Ecto neural progenitor cell (in vitro differentiated cells): Measurements from ENCODE around the gene GPR137B.

Experiments
- DNase-seq: peaks from one replicate; pipeline ENCODE4 v3.0.0-alpha.2; 2018; ENCODE audit warnings: low spot score

Gene GPR137B

GRCh38 chr1:236114076-236114747 lies 28.1 kb upstream of the GPR137B start:
- no peak for DNase-seq

GRCh38 chr1:236117710-236118109 lies 24.6 kb upstream of the GPR137B start:
- DNase-seq, result no peak

DNA sequence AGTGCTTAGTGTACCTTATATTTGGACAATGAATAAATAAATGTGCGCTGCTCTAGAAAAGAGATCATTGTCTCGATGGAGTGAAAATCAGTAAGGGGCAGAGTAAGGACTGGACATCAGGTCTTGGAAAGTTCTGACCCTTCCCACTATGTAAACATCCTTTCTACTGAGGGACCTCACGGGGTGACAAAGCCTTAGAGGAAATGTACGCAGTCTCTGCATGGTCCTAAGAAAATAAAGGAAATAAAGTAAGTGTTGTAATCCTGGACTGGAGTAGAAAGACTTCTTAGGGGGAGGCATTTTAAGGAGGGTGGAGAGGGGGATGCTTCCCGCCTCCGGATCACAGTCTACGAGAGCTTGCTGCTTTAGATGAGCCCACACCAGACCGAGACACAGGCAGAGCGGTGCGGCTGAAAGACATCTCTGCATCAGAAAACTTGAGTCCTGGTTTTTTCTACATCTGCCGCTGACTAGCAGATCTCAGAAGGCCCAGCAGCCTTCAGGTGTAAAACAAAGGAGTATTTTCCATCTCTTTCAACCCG lies 22.3 kb upstream of the GPR137B start:
- no peak for DNase-seq

DNA sequence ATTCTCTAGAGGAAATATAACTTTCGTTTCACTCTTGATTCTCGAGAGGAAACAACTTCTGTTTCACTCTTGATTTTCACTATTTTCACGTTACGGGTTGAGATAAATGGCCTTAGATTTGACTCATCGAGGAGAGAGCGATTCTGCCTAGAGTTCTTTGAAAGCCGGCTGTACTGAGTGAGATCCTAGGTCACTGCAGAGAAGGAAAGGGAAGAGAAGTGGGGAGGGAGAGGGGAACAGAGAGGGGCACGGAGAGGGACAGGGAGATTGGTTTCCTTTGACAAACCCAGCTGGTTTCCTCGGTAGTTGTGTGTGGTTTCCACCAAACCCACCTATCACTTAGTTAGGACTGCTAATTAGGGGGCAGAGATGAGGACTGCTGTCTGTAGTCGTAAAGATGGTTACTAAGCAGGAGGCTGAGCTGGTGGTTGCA lies 21.6 kb upstream of the GPR137B start:
- no peak for DNase-seq

GRCh38 chr1:236122176-236122575 lies 20.2 kb upstream of the GPR137B start:
- DNase-seq, result no peak

- no peak for DNase-seq
These were observed 18.8 kb upstream of the GPR137B start for GRCh38 chr1:236123563-236123962.

GRCh38 chr1:236124965-236125364 lies 17.4 kb upstream of the GPR137B start:
- DNase-seq, result no peak

DNA sequence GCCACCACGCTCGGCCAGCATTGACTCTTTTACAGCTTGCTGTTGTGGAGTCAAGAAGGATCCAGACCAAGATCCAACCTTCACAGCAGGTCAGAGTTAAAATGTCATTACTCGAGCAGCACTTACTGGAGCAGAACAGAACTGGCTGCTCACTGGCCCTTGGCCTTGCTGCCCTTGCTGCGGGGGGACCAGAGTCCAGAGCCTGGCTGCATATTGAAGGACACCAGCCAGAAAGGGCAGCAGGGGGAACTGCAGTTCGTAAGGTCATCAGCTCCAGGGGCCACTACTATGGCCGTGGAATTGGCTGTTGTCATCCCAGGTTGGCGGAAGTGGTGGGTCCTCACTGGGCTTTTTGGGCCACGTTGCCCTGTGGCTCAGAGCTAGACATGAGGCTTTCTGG lies 15.3 kb upstream of the GPR137B start:
- DNase-seq, result no peak

DNA sequence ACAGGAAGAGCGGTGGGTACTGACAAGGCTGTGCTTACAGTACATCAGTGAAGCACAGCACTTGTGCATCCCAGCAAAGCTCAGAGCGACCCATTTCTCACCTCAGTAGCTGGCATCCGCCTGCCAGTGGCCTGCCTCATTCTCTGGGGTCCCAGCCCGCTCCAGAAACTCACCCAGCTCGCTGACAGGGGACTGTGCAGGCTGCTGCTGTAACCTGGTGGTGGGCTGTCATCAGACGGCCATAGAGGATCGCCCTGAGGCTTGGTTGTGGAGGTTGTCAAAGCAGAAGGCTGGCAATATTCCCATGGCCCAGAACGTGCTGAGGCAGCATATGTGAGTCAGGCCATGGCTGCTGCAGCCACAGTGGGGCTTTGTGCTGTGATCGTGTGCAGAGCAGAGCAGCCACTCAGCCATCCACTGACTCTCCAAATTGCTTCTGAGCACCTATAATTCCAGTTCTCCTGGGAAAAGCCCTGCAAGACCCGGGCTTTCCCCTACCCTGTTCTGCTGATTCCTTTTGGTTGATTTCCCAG lies 13.6 kb upstream of the GPR137B start:
- DNase-seq, result no peak

GRCh38 chr1:236129306-236129705 lies 13.0 kb upstream of the GPR137B start:
- DNase-seq, result no peak

GRCh38 chr1:236130372-236130771 lies 12.0 kb upstream of the GPR137B start:
- DNase-seq, result no peak

GRCh38 chr1:236131916-236132315 lies 10.4 kb upstream of the GPR137B start:
- no peak for DNase-seq

DNA sequence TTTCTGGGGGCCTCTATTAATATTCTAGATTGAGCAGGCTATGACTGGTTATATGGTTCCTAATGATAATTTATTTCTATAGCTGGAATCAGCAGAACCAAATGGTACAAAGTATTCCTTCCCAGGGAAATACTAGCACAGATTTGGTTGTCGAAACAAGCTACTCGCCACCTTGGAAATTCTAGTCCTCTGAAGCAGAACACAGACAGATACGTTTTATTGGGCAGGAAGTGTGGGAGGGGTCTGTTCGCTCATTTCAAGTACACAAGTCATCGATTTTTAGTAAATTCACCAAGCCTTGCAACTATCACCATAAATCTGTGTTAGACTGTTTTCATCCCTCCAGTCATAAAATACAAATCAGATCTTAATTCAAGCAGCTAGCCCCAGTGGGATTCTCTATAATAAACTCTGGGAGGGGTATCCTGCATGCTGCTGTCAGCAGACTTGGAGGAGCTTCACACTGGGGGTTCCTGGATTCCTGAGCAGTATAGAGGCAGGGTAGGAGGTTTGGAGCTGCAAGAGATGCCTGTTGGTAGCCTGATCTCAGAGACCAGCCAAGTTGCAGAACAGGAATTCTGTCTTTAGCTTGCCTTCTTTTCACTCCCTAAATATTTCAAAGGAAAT lies 9.8 kb upstream of the GPR137B start:
- no peak for DNase-seq

- no peak for DNase-seq
These were observed 9.0 kb upstream of the GPR137B start for GRCh38 chr1:236133339-236133738.

GRCh38 chr1:236133802-236134201 lies 8.5 kb upstream of the GPR137B start:
- no peak for DNase-seq

DNA sequence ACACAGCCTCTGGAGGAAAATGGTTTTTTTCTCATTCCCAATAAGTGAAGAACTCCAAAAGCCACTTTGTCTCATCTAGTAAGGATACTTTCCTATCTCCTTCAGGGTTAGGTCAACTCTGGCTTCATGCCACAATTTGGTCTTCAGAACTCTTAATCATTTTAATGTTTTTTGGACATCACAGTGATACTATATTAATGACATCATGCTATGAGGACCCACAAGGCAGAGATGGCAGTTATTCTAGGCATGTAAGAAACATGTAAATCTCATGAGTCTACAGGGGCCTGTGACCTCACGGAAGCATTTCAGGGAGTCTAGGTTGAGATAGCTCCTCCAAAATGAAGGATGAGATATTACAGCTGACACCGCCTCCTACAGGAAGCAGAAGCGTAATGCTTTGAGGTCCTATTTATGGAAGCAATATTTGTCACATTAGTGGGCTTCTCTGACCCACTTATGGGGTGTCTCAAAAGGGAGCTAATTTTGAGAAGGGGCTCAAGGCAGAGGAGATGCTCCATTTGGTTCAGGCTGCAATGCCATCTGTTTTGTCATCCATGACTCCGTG lies 5.0 kb upstream of the GPR137B start:
- no peak for DNase-seq

DNA sequence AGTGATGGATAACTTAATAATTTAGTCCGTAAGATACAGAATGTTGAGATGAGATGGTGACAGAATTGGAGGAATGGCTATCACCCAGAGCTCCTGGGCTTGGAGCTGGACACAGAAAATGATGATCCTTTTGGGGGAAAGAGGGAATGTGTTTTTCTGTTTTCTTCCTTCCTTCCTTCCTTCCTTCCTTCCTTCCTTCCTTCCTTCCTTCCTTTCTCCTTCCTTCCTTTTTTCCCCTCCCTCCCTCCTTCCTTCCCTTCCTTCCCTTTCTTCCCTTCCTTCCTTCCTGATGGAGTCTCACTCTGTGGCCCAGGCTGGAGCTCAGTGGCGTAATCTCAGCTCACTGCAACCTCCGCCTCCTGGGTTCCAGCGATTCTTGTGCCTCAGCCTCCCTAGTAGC lies 2.8 kb upstream of the GPR137B start:
- no peak for DNase-seq

DNA sequence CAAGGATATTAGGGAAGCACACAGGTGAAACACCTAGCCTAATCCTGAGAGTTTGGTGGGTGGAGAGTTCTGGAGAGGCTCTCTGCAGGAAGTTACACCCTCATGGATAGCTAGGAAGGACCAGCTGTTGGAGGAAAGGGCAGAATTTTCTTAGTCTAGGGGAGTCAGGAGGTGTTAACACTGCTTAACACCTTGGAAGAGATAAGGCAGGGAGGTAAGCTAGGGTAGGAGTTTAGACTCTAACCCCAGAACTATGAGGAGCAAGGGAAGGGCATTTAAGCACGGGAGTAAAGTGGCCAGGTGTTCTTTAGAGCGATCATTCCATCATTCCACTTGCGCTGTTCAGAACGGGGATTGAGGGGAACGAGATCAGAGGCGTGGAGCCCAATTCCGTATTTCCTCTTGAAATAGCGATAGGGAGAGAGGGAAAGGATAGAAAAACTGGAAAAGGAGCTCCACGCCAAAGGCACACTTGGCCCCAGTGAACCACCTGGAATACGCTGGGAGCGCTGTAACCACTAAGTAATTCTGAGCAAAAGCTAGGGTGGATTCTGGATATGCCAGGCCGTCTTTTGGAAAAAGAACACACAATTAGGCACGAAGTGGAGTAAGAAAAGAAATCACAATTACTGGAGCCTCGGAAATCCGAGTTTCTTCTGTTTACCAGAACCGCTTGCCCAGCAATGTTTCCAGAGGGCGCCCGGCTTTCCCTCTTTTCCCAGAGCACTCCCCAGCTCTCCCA lies 1.5 kb upstream of the GPR137B start:
- no peak for DNase-seq

- DNase-seq, result peak; percentile 72
These were observed 689 bp upstream of the GPR137B start for GRCh38 chr1:236141447-236142252.

DNA sequence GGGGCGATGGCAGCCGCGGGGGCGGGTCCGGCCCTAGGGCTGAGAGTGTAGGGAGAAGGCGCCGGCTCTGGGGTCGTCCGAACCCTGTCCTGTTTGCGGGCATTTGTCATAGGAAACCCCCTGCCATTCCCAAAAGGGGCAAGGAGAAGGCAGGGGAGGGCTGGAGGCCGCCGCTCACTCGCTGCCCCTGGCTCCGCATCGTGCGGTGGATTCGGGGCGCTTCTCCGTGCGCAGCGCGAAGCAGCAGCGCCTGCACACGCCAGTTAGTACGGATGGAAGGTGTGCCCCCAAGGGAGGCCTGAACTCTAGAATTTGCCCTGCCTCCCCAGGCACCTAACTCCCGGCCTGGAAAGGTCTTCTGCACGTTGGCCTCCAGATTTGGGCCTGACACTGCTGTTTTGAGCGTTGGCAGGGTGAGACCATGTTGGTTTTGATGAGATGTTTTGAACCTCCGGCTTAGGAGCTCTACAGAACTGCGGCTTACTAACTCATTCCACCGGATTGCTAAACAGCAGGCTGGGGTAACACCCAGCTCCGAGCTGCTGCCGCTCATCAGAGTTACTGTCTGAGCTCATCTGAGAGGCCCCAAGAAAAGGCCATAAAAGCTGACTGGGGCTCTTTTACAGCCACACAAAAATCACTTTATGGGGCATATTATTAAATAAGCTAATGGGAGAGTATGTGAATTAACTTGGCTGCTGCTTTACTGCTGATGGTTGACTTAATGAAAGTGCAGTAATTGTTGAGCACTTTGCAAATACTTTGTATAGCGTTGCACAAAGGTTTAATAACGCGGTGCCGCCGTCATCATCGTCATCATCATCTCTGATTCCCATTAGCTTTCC lies 987 bp downstream of the GPR137B start:
- no peak for DNase-seq

- no peak for DNase-seq
These were observed 1.7 kb downstream of the GPR137B start for GRCh38 chr1:236144033-236144432.
